ENCODE results near the gene VAPA.
"Not testable (repeated sequence)": the region's sequence is repeated elsewhere in the genome, so short reads cannot be mapped to it uniquely, and the experiment has no call there.

Gene VAPA

DNA sequence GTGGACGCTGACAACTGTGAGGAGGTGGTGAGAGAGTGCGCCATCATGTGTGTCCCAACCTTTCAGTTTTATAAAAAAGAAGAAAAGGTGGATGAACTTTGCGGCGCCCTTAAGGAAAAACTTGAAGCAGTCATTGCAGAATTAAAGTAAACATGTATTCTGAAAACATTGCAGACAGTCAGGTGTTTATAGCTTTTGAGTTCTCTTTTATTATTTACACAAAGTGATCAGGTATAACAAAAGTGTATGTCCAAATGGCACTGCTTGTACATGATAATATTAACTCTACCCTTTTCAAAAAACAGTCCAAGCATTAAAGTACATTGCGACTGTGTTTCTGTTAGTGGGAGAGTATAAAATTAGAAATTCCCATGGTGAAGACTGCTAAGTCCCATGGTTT, 25.8 kb upstream of the VAPA start:
- DNase-seq, result no peak

DNA sequence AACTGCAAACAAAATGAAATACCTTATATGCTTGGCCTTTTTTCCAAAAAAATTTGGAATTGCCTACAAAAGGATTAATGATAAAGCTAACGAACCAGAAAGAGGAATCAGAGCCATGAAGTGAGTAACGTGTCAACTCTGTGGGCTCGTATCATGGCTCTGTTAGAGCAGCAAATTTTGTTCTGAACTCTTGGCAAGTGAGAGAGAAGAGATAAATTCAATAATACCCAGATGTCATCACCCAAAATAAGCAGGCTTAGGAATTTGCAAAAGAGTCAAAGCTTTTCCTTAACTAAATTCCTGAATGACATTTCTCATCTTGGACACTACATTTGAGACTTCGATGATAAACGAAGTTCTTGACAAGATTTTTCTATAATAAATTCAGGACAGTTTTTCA, 23.6 kb upstream of the VAPA start:
- DNase-seq, result no peak

DNA sequence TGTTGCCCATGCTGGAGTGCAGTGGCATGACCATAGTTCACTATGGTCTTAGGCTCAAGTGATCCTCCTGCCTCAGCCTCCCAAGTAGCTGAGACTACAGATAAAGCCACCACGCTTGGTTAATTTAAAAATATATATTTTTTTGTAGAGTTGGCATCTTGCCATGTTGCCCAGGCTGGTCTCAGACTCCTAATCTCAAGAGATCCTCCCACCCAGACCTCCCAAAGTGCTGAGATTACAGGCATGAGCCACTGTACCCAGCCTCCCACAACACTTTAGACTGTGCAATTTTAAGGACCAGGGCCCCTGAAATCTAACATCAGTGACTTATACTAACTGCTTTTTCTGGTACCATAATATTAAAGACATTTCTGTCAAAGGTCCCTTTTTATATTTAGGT, 22.9 kb upstream of the VAPA start:
- no peak for DNase-seq

DNA sequence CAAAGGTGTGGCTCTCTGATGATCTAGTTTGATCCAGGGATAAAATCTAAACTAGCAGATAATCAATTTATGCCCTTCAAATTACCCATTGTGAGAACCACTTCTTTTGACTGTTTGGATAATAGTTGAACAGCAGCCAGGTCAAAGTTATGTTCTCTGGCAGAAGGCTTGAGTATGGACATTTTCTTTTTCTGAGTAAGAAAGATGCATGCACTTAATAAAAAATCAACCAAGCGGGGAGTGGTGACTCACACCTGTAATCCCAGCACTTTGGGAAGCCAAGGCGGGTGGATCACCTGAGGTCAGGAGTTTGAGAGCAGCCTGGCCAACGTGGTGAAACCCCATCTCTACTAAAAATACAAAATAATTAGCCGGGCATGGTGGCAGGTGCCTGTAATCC, 22.3 kb upstream of the VAPA start:
- not testable (repeated sequence) for DNase-seq

DNA sequence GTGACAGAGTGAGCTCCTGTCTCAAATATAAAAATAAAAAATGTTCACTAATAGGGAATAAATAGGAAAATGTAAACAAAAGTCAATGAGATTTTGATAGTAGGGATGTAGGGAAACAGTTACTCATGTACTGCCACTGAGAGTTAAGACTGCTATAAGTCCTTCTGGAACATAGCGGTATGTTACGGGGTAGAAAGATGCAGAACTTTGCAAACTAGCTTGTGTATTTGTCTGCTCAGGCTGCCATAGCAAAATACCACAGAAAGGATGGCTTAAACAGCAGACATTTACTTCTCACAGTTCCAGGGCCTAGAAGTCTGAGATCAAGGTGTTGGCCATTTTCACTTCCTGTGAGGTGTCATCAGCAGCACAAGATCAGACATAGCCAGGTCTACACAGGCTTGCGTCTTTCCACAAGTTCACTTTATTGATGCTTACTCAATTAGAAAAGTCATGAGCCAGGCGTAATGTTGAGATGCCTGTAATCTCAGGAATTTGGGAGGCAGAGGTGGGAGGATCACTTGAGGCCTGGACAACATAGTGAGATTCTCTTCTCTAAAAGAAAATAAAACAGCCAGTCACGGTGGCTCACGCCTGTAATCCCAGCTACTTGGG, 19.3 kb upstream of the VAPA start:
- no peak for DNase-seq

DNA sequence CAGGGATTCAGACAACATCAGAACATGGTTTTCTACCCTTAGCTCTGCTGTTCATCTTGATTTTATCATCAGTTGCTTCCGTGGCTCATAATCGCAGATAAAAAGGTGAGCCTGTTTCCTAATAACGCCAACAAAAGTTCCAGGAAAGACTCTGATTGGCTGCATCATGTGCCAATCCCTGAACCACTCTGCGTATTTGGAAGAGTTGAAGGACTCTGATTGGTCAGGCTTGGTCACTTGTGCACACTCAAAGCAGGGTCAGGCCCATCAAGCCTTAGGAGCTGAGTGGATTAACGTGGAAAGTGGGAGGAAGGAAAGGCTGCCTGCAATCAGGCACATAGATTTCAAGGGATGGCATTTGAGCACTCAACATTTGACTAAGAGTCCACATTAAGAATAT, 16.7 kb upstream of the VAPA start:
- no peak for DNase-seq

DNA sequence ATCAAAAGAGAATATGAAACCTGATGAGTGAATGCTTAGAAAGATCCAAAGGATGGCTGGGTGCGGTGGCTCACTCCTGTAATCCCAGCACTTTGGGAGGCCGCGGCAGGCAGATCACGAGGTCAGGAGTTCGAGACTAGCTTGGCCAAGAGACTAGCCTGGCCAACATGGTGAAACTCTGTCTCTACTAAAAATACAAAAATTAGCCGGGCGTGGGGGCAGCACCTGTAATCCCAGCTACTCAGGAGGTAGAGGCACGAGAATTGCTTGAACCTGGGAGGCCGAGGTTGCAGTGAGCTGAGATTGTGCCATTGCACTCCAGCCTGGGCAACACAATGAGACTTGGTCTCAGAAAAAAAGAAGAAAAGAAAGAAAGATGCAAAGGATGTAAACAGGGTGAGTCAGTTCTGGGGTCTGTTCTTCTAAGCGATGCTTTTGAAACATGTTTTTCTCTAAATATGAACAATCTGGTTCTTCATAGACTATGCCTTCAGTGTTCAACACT, 16.0 kb upstream of the VAPA start:
- not testable (repeated sequence) for DNase-seq

DNA sequence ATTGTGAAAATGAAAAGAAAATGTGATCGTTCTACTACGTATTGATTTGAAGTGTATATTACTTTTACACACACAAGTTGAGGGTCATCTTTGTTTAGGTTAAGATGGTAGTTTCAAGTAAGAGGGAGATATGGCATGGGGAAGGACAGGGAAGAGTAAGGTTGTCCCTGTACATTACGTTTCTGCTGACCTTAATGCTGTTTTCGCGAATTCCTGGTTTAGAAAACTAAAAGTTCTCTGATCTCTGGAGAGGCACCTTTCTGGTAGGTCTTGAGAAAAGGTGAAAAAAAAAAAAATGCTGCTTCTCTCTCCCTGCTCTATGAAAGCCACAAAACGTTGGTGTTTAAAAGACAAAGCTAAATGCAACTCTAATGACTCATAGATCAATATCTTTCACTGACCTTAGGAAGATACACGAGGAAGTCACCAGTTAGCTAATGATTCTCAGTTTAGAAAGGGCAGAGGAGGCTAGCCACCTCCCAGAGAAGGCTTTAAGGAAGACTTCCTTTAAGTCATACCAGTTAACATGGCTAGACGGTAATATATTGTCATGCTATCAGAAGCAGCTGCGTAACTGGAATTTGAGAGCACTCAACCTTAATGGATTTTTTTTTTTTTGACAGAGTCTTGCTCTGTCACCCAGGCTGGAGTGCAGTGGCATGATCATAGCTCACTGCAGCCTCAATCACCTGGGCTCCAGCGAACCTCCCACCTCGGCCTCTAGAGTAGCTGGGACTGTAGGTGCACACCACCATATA, 14.8 kb upstream of the VAPA start:
- peak; percentile 84 for DNase-seq

DNA sequence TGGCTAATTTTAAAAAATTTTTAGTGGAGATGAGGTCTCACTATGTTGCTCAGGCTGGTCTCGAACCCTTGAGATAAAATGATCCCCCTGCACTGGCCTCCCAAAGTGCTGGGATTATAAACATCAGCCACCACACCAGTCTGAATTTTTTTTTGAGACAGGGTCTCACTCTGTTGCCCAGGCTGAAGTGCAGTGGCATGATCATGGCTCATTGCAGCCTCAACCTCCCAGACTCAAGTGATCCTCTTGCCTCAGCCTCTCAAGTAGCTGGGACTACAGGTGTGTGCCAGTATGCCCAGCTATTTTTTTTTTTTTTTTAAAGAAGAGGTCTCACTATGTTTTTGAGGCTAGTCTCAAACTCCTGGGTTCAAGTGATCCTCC, 14.3 kb upstream of the VAPA start:
- DNase-seq, result not testable (repeated sequence)

DNA sequence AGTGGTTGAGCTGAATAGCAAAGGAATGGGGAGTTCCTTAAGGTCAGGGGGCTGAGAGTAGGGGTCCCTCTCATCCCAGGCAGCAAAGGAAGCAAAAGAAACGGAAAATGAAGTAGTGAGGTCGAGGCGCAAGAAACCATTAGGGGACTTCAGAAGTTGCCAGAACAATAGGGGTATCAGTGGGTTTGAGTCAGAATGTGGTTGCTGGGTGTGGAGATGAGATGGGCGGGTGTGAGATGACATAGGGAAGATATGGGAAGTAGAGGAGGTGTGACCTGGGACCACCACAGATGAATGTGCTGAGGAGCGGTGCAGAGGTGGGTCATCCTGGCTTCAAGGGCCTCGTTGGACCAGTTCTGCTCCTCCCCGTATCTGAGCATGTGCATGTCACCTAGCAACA, 13.1 kb upstream of the VAPA start:
- DNase-seq, result no peak

DNA sequence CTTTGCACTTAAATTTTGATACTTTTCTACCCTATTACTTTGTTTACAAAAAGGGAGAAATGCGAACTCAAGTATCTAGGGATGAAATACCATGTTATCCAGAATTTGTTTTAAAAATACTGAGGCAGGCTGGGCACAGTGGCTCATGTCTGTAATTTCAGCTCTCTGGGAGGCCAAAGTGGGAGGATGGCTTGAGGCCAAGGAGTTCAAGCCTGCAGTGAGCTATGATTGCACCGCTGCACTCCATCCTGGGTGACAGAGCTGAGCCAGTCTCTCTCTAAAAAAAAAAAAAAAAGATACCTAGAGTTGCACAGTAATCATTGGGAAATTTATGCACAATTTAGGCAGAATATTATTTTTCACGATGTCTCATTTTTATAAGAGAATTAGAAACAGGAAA, 12.4 kb upstream of the VAPA start:
- DNase-seq, result no peak

DNA sequence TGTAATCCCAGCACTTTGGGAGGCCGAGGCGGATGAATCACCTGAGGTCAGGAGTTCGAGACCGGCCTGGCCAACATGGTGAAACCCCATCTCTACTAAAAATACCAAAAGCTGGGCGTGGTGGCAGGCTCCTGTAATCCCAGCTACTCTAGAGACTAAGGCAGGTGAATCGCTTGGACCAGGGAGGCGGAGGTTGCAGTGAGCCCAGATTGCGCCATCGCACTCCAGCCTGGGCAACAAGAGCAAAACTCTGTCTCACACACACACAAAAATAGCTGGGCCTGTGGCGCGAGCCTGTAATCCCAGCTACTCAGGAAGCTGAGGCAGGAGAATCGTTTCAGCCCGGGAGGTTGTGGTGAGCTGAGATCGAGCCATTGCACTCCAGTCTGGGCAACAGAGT, 11.6 kb upstream of the VAPA start:
- peak; percentile 69 for DNase-seq

DNA sequence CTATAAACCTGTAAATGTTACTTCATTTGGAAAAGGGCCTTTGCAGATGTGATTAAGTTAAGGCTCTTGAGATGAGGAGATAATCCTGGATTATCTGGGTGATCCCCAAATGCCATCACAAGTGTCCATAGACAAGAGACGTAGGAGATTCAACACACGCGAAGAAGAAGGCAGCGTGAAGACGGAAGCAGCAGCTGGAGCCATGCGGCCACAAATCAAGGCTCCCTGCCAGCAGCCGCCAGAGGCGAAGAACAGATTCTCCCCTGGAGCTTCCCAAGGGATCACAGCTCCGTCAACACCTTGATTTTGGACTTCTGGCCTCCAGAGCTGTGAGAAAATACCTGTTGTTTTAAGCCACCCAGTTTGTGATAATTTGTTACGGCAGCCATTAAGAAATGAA, 11.0 kb upstream of the VAPA start:
- no peak for DNase-seq

DNA sequence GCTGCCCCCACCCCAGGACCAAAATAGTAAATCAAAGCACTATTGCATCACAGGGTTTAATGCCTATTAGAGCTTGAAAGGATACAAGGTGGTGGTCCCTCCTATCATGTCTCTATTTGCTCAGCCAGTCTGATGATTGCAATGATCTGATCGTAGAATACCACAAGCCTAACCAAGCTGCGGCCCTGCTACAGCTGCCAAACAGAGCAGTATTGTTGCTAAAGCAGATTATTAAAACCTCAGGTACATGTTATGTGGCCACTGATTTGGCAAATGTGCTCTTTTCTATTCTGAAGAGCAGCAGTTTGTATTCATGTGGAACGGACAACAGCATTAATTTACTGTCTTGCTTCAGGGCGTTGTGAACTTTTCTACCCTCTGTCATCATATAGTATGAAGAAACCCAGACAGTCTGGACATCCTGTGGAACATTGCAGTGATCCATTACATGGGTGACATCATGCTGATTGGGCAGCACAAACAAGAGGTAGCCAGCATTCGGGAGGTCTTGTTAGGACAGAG, 8.4 kb upstream of the VAPA start:
- DNase-seq, result peak; percentile 35

DNA sequence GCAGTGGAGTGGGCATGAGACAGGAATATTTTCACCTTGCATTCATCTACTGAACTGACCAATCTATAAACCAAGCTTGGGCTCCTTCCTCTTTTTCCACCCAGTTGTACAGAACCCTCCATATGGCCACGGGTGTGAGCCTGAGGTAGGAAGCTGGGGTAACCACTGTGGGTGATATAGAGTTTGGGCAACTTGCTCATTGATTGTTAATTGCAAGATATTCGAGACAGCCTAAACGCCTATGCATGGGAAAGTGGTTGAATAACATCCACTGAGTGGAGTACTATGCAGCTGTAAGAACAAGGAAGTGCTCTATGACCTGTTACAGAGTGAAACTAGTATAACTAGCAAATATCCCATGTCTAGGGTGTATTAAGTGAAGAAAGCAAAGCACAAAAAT, 7.3 kb upstream of the VAPA start:
- peak; percentile 90 for DNase-seq

DNA sequence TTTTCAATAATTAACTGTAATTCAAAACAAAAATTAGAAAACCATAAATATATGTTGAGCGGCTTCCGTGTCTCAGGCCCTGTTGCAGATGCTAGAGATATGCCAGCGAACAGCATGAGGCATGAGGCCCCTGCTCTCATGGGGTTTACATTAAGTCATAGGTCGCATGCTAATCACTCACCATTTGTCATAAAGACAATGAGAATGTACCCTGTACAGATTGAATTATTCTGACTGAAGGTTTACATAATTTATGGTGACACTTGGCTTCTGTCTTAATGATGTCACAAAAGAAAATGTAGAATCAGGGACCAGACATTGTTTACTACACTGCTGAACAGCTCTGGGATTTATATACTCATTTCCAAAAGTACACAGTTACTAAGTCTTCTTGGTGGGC, 5.9 kb upstream of the VAPA start:
- DNase-seq, result no peak

DNA sequence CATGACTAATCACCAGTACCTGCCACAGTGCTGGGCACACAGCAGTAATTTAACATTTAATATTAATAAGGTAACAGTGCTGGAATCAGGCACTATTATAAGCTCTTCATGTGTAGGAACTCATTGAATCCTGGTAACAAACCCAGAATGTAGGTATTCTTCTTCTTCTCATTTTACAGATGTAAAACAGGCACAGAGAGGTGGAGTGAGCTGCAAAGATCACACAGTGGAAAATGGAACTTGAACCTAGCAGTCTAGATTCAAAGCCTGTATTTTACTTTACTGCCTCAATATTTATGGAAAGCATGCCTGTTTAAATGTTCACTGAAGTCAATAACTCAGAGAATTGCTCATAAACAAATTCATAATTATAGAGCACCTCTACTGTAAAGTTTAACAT, 3.7 kb upstream of the VAPA start:
- no peak for DNase-seq

DNA sequence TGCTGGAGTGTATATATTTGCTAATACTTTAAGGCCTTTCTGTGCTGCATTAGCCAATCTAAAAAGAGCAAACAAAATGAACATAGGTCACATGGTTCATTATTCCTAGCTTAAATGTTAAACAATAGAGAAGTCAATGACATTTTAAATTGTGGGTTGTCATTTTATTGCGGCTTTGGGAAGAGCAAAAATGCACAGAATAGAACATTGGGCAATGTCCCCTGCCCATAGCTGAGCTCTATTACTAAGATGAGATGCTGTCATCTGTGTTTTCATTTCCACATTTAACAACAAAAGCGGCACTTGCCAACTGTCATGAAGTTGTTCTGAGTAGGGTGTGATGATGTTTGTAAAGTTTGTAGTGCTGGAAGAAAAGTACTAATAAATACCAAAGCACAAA, 3.2 kb upstream of the VAPA start:
- DNase-seq, result peak; percentile 94

DNA sequence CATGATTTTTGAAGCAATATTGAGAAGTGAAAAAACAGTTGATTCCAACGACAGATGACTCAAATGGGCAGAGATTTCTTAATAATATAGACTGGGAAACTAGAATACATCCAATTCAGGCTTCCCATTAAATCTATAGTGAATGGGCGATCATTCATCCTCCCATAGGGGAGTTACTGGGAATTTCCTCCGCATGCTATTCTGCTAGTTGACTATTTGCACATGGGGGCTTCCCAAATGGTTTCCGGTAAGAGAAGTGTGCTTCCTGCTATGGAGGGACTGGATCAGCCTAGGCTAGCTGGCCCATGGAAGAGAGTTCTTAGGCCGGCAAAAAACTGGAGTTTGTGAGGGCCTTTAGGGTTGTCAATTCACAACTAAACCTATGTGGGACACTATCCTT, 2.6 kb upstream of the VAPA start:
- no peak for DNase-seq

DNA sequence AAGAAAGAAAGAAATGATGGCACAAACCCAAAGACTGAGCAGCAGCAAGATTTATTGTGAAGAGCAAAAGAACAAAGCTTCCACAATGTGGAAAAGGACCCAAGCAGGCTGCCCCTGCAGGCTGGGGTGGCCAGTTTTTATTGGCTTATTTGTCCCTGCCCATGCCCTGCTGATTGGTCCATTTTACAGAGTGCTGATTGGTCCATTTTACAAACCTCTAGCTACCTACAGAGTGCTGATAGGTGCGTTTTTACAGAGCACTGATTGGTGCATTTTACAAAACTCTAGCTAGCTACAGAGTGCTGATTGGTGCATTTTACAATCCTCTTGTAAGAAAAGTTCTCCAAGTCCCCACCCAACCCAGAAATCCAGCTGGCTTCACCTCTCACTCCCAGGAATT, 1.5 kb upstream of the VAPA start:
- not testable (repeated sequence) for DNase-seq

DNA sequence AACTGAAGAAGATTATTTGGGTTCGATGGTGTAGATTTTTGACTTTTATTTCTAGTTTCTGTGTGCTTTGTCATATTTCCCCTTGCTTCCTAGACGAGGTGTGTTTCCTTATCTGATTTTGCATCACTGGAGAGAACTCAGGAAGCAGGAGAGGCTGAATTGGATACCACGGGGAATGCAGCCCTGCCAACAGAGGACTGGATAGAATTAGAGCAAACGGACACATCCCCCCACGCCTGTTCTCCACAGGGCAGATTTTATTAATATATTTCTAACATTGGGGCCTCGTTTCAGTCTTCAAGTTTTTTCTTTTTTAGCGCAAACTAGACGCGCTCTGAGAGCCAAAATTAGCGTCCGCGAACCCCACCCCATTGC, 678 bp upstream of the VAPA start:
- no peak for DNase-seq

DNA sequence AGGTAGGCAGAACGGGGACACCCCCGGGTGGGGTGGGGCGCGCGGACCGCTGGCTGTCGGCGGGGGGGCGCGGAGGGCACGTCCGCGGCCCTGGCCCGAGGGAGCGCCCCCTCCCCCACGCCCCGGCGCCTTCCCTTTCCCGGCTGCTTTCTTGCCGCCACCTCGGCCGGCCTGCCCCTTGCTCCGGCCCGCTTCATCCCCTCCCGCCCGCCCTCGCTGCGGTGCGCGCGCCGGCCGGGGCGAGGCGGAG, 443 bp downstream of the VAPA start:
- DNase-seq, result no peak

DNA sequence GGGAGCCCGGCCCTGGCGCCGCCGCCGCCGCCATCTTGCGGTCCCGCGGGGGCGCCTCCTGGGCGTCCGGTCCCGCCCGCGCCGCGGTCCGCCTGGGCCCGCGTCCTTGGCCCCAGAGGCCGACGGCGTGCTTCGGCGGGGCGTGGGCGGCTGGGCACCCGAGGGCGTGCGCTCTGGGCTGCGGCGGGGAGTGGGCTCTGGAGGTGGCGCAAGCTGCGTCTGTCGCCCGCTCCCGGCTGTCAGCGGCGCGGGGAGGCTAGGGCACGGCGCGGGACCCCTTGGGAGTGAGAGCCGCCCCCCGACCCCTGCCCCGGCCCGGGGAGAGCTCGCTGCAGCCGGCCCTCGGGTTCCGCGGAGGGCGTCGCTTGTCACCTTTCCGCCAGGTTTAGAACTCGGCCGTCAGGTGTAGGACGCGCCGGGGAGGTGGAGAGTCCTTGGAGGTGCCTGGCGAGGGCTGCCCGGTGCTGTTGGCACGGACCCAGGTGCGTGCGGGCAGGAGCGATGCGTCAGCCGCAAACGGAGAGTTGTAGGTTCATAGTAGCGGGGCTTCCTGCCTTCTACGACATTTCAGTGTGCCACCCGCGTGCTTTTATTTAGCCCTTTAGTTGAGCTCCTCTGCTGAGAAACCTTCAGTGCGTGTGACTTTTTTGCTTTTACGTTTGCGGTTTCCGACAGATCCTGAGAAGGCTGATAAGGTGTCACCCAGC, 921 bp downstream of the VAPA start:
- DNase-seq, result peak; percentile 42

DNA sequence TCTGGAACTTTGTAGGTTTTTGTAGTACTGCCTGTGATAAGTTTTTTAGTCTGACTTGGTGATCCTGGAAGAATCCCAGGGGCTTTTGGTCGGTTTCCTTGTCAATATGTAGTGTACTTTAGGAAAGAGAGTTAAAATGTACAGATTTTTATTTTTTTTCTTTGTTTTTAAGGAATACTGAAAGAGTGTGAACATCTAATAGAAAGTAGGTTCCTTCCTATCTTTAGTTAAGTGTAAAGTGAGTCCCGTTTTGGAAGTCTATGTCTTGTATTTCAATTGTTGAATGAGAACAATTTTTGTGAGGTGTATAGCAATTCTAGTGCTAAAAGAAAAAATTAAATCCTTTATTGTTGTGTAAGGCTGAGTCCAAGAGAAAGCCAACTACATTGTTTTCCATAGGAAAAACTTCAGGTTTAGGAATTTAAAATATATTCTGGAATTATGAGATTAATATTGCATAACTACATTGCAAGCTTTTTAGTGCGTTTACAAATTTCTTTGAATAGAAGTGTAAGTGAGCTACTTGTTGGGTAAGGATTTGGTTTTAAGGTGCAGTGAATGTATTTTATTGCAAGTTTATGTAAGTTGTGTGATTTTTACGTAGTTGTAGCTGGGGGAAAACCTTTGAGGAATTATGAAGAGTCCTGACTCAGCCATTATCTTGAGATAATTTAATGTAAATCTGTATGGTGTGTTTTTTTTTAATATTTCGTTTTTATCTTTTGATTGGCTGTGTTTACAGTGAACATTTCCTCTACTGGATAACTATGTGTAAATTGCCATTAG, 1.7 kb downstream of the VAPA start:
- no peak for DNase-seq

All from MV-4-11 (cell line).